ENCODE data around the gene YLPM1. TPM values are rescaled to one million over a fixed set of nuclear protein-coding genes. Genes with fewer than 3 reads are reported as not detected.
A peak's percentile ranks its signal among the peaks of the same experiment; 100 is the strongest.

Gene YLPM1
- total and polyA plus RNA-seq, 10 of the 15 experiments (the other 5 are each of a cell fraction or from before 2014, with no cell fraction given) = 11.1 to 48.2 (median 18.0) TPM

DNA sequence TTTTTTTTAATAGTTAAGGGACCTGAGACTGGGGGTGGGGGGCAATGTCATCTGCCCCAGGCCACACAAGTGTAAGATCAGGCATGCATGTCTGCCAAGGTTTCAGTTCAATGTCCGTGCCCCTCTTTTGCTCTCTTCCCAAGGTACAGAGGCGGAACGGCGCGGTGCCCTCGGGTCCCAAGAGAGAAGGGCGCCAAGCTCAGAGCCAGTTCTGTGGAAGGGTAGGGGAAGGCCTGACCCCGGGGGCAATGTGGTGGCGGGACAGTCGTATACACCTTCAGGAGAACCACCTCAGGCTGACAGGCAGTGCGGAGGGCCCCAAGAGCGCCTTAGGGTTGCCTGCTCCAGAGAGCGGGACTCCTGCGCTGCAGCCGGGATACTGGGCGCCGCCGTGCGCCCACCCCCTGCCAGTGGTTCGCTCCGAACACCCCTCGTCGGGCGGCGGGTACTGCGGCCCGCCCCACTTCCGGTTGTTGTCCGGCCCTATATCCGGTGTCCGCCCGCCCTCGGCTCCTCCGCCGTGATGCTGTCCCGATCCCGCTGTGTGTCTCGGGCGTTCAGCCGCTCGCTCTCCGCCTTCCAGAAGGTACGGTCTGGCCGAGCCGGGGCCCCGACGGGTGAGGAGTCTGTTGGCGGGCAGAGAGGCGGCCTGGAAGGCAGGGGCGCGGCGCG is 118.5 kb downstream of the YLPM1 start, which contains the start of gene DLST (continued):
- TF ChIP-seq, protein P1, sequence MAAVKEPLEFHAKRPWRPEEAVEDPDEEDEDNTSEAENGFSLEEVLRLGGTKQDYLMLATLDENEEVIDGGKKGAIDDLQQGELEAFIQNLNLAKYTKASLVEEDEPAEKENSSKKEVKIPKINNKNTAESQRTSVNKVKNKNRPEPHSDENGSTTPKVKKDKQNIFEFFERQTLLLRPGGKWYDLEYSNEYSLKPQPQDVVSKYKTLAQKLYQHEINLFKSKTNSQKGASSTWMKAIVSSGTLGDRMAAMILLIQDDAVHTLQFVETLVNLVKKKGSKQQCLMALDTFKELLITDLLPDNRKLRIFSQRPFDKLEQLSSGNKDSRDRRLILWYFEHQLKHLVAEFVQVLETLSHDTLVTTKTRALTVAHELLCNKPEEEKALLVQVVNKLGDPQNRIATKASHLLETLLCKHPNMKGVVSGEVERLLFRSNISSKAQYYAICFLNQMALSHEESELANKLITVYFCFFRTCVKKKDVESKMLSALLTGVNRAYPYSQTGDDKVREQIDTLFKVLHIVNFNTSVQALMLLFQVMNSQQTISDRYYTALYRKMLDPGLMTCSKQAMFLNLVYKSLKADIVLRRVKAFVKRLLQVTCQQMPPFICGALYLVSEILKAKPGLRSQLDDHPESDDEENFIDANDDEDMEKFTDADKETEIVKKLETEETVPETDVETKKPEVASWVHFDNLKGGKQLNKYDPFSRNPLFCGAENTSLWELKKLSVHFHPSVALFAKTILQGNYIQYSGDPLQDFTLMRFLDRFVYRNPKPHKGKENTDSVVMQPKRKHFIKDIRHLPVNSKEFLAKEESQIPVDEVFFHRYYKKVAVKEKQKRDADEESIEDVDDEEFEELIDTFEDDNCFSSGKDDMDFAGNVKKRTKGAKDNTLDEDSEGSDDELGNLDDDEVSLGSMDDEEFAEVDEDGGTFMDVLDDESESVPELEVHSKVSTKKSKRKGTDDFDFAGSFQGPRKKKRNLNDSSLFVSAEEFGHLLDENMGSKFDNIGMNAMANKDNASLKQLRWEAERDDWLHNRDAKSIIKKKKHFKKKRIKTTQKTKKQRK (IDR thresholded peaks at IDR 0.05; ENCODE audit: low read depth, low read length) = no peak
- peak; percentile 88; the same call in 1 of the 2 replicates for TF ChIP-seq TAF1 (IDR thresholded peaks at IDR 0.05; ENCODE audit: borderline replicate concordance, low read depth, low read length)
- TF ChIP-seq, protein P2, sequence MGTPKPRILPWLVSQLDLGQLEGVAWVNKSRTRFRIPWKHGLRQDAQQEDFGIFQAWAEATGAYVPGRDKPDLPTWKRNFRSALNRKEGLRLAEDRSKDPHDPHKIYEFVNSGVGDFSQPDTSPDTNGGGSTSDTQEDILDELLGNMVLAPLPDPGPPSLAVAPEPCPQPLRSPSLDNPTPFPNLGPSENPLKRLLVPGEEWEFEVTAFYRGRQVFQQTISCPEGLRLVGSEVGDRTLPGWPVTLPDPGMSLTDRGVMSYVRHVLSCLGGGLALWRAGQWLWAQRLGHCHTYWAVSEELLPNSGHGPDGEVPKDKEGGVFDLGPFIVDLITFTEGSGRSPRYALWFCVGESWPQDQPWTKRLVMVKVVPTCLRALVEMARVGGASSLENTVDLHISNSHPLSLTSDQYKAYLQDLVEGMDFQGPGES (IDR thresholded peaks at IDR 0.05) = no peak
- TF ChIP-seq, protein P3, sequence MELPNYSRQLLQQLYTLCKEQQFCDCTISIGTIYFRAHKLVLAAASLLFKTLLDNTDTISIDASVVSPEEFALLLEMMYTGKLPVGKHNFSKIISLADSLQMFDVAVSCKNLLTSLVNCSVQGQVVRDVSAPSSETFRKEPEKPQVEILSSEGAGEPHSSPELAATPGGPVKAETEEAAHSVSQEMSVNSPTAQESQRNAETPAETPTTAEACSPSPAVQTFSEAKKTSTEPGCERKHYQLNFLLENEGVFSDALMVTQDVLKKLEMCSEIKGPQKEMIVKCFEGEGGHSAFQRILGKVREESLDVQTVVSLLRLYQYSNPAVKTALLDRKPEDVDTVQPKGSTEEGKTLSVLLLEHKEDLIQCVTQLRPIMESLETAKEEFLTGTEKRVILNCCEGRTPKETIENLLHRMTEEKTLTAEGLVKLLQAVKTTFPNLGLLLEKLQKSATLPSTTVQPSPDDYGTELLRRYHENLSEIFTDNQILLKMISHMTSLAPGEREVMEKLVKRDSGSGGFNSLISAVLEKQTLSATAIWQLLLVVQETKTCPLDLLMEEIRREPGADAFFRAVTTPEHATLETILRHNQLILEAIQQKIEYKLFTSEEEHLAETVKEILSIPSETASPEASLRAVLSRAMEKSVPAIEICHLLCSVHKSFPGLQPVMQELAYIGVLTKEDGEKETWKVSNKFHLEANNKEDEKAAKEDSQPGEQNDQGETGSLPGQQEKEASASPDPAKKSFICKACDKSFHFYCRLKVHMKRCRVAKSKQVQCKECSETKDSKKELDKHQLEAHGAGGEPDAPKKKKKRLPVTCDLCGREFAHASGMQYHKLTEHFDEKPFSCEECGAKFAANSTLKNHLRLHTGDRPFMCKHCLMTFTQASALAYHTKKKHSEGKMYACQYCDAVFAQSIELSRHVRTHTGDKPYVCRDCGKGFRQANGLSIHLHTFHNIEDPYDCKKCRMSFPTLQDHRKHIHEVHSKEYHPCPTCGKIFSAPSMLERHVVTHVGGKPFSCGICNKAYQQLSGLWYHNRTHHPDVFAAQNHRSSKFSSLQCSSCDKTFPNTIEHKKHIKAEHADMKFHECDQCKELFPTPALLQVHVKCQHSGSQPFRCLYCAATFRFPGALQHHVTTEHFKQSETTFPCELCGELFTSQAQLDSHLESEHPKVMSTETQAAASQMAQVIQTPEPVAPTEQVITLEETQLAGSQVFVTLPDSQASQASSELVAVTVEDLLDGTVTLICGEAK (IDR thresholded peaks at IDR 0.05; ENCODE audit: borderline replicate concordance) = peak; percentile 94
- peak; percentile 98 for TF ChIP-seq FOXK2 (IDR thresholded peaks at IDR 0.05)
- TF ChIP-seq GATAD2B (conservative IDR thresholded peaks at IDR 0.05; ENCODE audit: low read depth) = no peak; the same call in 1 of the 2 replicates
- TF ChIP-seq IRF4 (IDR thresholded peaks at IDR 0.05; ENCODE audit: low read depth, low read length) = peak; percentile 61; the same call in 1 of the 2 replicates
- TF ChIP-seq, protein P4, sequence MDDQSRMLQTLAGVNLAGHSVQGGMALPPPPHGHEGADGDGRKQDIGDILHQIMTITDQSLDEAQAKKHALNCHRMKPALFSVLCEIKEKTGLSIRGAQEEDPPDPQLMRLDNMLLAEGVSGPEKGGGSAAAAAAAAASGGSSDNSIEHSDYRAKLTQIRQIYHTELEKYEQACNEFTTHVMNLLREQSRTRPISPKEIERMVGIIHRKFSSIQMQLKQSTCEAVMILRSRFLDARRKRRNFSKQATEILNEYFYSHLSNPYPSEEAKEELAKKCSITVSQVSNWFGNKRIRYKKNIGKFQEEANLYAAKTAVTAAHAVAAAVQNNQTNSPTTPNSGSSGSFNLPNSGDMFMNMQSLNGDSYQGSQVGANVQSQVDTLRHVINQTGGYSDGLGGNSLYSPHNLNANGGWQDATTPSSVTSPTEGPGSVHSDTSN (IDR thresholded peaks at IDR 0.05; ENCODE audit: insufficient replicate concordance, low read depth, low read length) = no peak
- TF ChIP-seq, protein P5, sequence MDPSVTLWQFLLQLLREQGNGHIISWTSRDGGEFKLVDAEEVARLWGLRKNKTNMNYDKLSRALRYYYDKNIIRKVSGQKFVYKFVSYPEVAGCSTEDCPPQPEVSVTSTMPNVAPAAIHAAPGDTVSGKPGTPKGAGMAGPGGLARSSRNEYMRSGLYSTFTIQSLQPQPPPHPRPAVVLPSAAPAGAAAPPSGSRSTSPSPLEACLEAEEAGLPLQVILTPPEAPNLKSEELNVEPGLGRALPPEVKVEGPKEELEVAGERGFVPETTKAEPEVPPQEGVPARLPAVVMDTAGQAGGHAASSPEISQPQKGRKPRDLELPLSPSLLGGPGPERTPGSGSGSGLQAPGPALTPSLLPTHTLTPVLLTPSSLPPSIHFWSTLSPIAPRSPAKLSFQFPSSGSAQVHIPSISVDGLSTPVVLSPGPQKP (IDR thresholded peaks at IDR 0.05; ENCODE audit: low read depth, low read length) = peak; percentile 80
- TF ChIP-seq POLR2AphosphoS5 (IDR thresholded peaks at IDR 0.05; ENCODE audit: low read length) = peak; percentile 86
- no peak for TF ChIP-seq SMC3 (IDR thresholded peaks at IDR 0.05; ENCODE audit: borderline replicate concordance, low read length)
- TF ChIP-seq MTA3 (IDR thresholded peaks at IDR 0.05; ENCODE audit: borderline replicate concordance, low read length) = no peak
- peak; percentile 93 for TF ChIP-seq LARP7 (IDR thresholded peaks at IDR 0.05)
- 0 out of 2 replicates have a peak, but pooled peaks have one; percentile 15 for TF ChIP-seq BCL11A (IDR thresholded peaks at IDR 0.05; ENCODE audit: low read depth, low read length)
- TF ChIP-seq TBL1XR1 (IDR thresholded peaks at IDR 0.05; ENCODE audit: low read depth, low read length) = no peak; the same call in 1 of the 2 replicates
- TF ChIP-seq CHD2 (IDR thresholded peaks at IDR 0.05; ENCODE audit: borderline replicate concordance, low read depth, low read length) = 0 out of 2 replicates have a peak, but pooled peaks have one; percentile 33
- peak; percentile 95 for TF ChIP-seq IKZF1 (conservative IDR thresholded peaks at IDR 0.05)
